Measurements from ENCODE around the gene S100A9.

DNA sequence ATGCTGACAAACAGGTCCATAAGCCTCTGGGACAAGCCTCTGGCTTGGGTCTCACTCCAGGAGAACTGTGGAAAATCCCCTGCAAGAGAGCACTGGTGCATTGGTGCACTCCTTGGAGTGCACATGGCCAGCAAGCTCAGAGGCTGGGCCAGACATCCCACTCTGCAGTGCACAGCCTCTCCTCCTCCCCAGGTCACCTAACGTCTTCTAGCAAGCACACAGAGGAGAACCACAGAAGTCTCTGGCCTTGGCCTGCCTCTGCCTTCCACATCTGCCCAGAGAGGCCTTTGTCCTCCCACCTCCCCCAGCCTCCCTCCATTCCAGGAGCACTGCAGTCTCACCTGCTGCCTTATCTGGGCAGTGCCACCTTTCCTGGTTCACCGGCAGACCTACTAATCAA lies 49.1 kb upstream of the S100A9 start:
- TF ChIP-seq, protein P1, sequence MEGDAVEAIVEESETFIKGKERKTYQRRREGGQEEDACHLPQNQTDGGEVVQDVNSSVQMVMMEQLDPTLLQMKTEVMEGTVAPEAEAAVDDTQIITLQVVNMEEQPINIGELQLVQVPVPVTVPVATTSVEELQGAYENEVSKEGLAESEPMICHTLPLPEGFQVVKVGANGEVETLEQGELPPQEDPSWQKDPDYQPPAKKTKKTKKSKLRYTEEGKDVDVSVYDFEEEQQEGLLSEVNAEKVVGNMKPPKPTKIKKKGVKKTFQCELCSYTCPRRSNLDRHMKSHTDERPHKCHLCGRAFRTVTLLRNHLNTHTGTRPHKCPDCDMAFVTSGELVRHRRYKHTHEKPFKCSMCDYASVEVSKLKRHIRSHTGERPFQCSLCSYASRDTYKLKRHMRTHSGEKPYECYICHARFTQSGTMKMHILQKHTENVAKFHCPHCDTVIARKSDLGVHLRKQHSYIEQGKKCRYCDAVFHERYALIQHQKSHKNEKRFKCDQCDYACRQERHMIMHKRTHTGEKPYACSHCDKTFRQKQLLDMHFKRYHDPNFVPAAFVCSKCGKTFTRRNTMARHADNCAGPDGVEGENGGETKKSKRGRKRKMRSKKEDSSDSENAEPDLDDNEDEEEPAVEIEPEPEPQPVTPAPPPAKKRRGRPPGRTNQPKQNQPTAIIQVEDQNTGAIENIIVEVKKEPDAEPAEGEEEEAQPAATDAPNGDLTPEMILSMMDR (conservative IDR thresholded peaks at IDR 0.05; ENCODE audit: low read depth, low read length): no peak
- TF ChIP-seq FOS (IDR thresholded peaks at IDR 0.05; ENCODE audit: low read depth, low read length): no peak
- no peak for TF ChIP-seq MXI1 (IDR thresholded peaks at IDR 0.05; ENCODE audit: borderline replicate concordance, low read depth, low read length)
- no peak for TF ChIP-seq CEBPB (IDR thresholded peaks at IDR 0.05; ENCODE audit: low read depth, low read length)
